Bone marrow (tissue), 2 donors: ENCODE results near the gene PNRC1.
"Not testable (repeated sequence)": the region's sequence is repeated elsewhere in the genome, so short reads cannot be mapped to it uniquely, and the experiment has no call there.

ENCODE experiments used
- DNase-seq, 2 donors: peaks; one replicate each; lab custom pipeline; 2025; lab: John Stamatoyannopoulos, UW

The PNRC1 gene

GRCh38 chr6:89059227-89059626 is 21.3 kb upstream of the PNRC1 start:
- DNase-seq: no peak

GRCh38 chr6:89063881-89064280 is 16.7 kb upstream of the PNRC1 start:
- DNase-seq: no peak

GRCh38 chr6:89064931-89065330 is 15.6 kb upstream of the PNRC1 start:
- not testable (repeated sequence) for DNase-seq

GRCh38 chr6:89066121-89066520 is 14.4 kb upstream of the PNRC1 start:
- DNase-seq: not testable (repeated sequence)

GRCh38 chr6:89066940-89067646 is 13.5 kb upstream of the PNRC1 start:
- DNase-seq: peak in 1 of 2 donors; percentile 12

GRCh38 chr6:89067796-89068195 is 12.8 kb upstream of the PNRC1 start:
- no peak for DNase-seq

- DNase-seq: no peak
Observed at GRCh38 chr6:89068695-89069094, 11.9 kb upstream of the PNRC1 start.

GRCh38 chr6:89069536-89070163 is 10.9 kb upstream of the PNRC1 start:
- no peak for DNase-seq

- DNase-seq: no peak
Observed at GRCh38 chr6:89071036-89071435, 9.5 kb upstream of the PNRC1 start.

GRCh38 chr6:89073014-89073620 is 7.4 kb upstream of the PNRC1 start:
- DNase-seq: peak in 1 of 2 donors; percentile 84

- DNase-seq: no peak
Observed at GRCh38 chr6:89073840-89074239, 6.7 kb upstream of the PNRC1 start.

GRCh38 chr6:89079511-89080234 is 878 bp upstream of the PNRC1 start:
- DNase-seq: peak in 1 of 2 donors; percentile 55

GRCh38 chr6:89081129-89081422 is 525 bp downstream of the PNRC1 start:
- DNase-seq: no peak

- peak; percentile 92 to 97 for DNase-seq
Observed at GRCh38 chr6:89081423-89082322, 1.1 kb downstream of the PNRC1 start.

- DNase-seq: no peak
Observed at GRCh38 chr6:89082486-89082891, 1.9 kb downstream of the PNRC1 start.

- DNase-seq: no peak
Observed at GRCh38 chr6:89084542-89084941, 4.0 kb downstream of the PNRC1 start.

- DNase-seq: no peak
Observed at GRCh38 chr6:89084954-89085353, 4.4 kb downstream of the PNRC1 start.

GRCh38 chr6:89085409-89086205 is 5.1 kb downstream of the PNRC1 start:
- DNase-seq: no peak

- no peak for DNase-seq
Observed at GRCh38 chr6:89087881-89088280, 7.3 kb downstream of the PNRC1 start.

GRCh38 chr6:89098461-89098860 is 17.9 kb downstream of the PNRC1 start:
- no peak for DNase-seq

- no peak for DNase-seq
Observed at GRCh38 chr6:89100114-89100513, 19.6 kb downstream of the PNRC1 start.
